ENCODE results near the gene TPM1. TPM values are rescaled to one million over a fixed set of nuclear protein-coding genes. Genes with fewer than 3 reads are reported as not detected.

The TPM1 gene
- total RNA-seq, 1 experiment from 2014 or later: 22.5 TPM

DNA sequence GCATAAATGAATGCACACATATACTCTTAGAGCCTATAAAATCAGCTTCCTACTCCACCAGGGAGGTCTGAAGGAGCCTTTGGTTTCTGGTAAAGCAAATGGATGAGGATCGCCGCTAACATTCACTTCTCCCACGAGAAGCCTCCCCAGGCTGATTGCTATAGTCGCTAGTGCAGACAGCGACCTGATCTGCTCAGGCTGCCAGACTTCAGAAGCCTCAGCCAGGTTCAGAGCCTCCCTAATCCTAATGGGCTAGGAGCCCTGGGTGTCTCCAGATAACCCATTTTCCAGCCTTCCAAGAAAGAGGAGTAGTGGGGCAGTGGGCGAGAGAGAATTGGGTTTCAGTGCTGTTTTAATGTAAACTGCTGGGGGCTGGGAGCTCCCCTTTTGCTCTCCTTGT is 35.4 kb downstream of the TPM1 start (continued):
- TF ChIP-seq, protein P1, sequence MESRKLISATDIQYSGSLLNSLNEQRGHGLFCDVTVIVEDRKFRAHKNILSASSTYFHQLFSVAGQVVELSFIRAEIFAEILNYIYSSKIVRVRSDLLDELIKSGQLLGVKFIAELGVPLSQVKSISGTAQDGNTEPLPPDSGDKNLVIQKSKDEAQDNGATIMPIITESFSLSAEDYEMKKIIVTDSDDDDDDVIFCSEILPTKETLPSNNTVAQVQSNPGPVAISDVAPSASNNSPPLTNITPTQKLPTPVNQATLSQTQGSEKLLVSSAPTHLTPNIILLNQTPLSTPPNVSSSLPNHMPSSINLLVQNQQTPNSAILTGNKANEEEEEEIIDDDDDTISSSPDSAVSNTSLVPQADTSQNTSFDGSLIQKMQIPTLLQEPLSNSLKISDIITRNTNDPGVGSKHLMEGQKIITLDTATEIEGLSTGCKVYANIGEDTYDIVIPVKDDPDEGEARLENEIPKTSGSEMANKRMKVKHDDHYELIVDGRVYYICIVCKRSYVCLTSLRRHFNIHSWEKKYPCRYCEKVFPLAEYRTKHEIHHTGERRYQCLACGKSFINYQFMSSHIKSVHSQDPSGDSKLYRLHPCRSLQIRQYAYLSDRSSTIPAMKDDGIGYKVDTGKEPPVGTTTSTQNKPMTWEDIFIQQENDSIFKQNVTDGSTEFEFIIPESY (IDR thresholded peaks at IDR 0.05; ENCODE audit: extremely low read depth, insufficient replicate concordance, low read length): no peak

DNA sequence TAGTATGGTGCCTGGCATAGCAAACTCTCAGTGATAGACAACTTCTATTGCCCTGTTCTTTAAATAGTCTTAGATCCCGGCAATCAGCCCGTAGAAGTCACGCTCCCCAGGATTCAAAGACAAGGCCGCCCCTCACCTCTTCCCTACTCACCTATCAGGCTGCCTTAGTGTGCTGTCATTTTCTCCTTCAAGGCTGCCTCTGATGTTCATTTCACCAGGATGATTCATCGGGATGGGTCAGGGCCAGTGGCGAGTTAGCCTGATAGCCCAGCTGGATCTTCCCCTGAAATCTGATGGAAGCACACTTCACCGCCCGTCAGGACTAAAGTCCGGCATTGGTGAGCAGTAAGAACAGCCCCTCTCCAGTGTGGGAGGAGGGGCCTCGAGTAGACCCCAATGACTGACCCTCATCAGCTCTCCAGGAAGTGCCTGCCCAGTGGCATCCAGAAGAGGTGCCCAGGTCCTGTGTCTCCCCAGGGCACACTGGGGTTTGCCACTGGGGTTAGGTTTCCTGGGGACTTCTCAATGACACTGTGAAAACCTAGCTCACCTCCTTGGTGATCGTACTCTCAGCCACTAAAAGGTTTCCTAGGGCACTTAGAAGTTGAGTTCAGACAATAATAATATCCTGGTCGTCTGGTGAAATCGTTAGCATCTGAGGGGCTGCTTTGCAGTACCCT is 37.5 kb downstream of the TPM1 start:
- DNase-seq (ENCODE audit: low read depth, low spot score) (peak; percentile 12), ATAC-seq (peak; percentile 81)
- no TSS peak for BruUV-seq (replicated peaks)
- peak overlapping the region; percentile 46 for H3K4me2 ChIP-seq (ENCODE audit: low read length)
- peaks cover 16 to 29% of the 10 kb centered on the region in 2 experiments; a peak in 3 of 4 replicates for H3K4me1 ChIP-seq (ENCODE audit: control insufficient read depth in 1 of 2, insufficient read depth in 2 of 2, low read length in 2 of 2)
- H3K9me3 ChIP-seq (ENCODE audit: control insufficient read depth in 1 of 2, insufficient read depth in 1 of 2, low read depth in 1 of 2, low read length in 2 of 2): no peaks in the 10 kb centered on the region
- no peaks in the 10 kb centered on the region for H3K36me3 ChIP-seq (ENCODE audit: control insufficient read depth in 1 of 2, insufficient read depth in 2 of 2, low read length in 2 of 2)
- ChIA-PET CTCF (interaction anchor here (2.5 kb wide), 1 partner anchor 33 kb away, joined by 7 read pairs; no protein-coding TSS in a partner anchor), POLR2A (no interaction called here), RAD21 (ENCODE audit: low non-redundant PET in 1 of 2, low total read pairs in 2 of 2, uncharacterized antibody in 2 of 2, unreplicated experiment in 2 of 2) (no interaction called here)
- intact Hi-C loops (cut with micrococcal nuclease): no loop called here
- H3K9ac ChIP-seq (ENCODE audit: low read length): no peak overlapping the region
- H3K4me3 ChIP-seq (replicated peaks in 1 of 2; ENCODE audit: low read depth in 1 of 2, low read length in 2 of 2): no peak overlapping the region
- H3K79me2 ChIP-seq (ENCODE audit: insufficient read depth, low read length): no peaks in the 10 kb centered on the region
- no peak overlapping the region for H3K27ac ChIP-seq (ENCODE audit: low read depth, low read length)
- no peaks in the 10 kb centered on the region for H3K27me3 ChIP-seq (ENCODE audit: insufficient read depth, low read length)
- TF ChIP-seq EZH2 (IDR thresholded peaks at IDR 0.05): no peak
- peak; percentile 12 for TF ChIP-seq TCF7L2 (IDR thresholded peaks at IDR 0.05; ENCODE audit: borderline replicate concordance, extremely low read depth, insufficient read depth, insufficient read length)
- TF ChIP-seq FOSL1 (IDR thresholded peaks at IDR 0.05; ENCODE audit: low read depth): peak; percentile 33; the same call in 1 of the 2 replicates
- TF ChIP-seq, protein P2, sequence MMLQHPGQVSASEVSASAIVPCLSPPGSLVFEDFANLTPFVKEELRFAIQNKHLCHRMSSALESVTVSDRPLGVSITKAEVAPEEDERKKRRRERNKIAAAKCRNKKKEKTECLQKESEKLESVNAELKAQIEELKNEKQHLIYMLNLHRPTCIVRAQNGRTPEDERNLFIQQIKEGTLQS (IDR thresholded peaks at IDR 0.05): no peak
- TF ChIP-seq JUND (IDR thresholded peaks at IDR 0.05): 0 out of 2 replicates have a peak, but pooled peaks have one; percentile 16
- no peaks in the 10 kb centered on the region for H3K9me2 ChIP-seq (ENCODE audit: insufficient read depth)
- H2AFZ ChIP-seq (ENCODE audit: low read depth, low read length, poor library complexity, severe bottlenecking): peak overlapping the region; percentile 50
- no peaks in the 10 kb centered on the region for H4K20me1 ChIP-seq (ENCODE audit: insufficient read depth)

Measured in HCT116 (cell line).